ACC112 (cell line): ENCODE data around the gene KCNQ5.
"Not testable (repeated sequence)": the region's sequence is repeated elsewhere in the genome, so short reads cannot be mapped to it uniquely, and the experiment has no call there.

Experiments
- H2AFZ ChIP-seq: fragments of 200-600 bp; sonication (generic); one replicate; pipeline ENCODE4 v1.6.0; 2017; ENCODE audit warnings: antibody characterized with exemption, low read length; ENCODE audit not compliant: unreplicated experiment
- H3K27ac ChIP-seq: fragments of 200-600 bp; sonication (generic); 2 replicates; pipeline ENCODE4 v1.5.1; 2014; ENCODE audit warnings: low read depth, mild to moderate bottlenecking, antibody characterized with exemption, low read length, moderate library complexity
- H3K27me3 ChIP-seq: fragments of 200-600 bp; sonication (generic); 2 replicates; pipeline ENCODE4 v1.6.1; 2014; ENCODE audit warnings: mild to moderate bottlenecking, antibody characterized with exemption, low read length, moderate library complexity, mixed read lengths; ENCODE audit not compliant: insufficient read depth
- H3K36me3 ChIP-seq: fragments of 200-600 bp; sonication (generic); 2 replicates; pipeline ENCODE4 v1.6.1; 2016; ENCODE audit warnings: mild to moderate bottlenecking, antibody characterized with exemption, low read length, moderate library complexity, mixed read lengths; ENCODE audit not compliant: insufficient read depth
- H3K4me1 ChIP-seq: fragments of 200-600 bp; sonication (generic); one replicate; pipeline ENCODE4 v1.6.1; 2016; ENCODE audit warnings: low read length, mixed read lengths; ENCODE audit not compliant: insufficient read depth, unreplicated experiment, control insufficient read depth
- H3K4me3 ChIP-seq: fragments of 200-600 bp; sonication (generic); 2 replicates; pipeline ENCODE4 v1.5.1; 2014; ENCODE audit warnings: mild to moderate bottlenecking, low read depth, low read length
- H3K79me2 ChIP-seq: fragments of 200-600 bp; sonication (generic); one replicate; pipeline ENCODE4 v1.6.0; 2016; ENCODE audit warnings: low read length; ENCODE audit not compliant: control insufficient read depth, unreplicated experiment, insufficient read depth

KCNQ5 gene

DNA sequence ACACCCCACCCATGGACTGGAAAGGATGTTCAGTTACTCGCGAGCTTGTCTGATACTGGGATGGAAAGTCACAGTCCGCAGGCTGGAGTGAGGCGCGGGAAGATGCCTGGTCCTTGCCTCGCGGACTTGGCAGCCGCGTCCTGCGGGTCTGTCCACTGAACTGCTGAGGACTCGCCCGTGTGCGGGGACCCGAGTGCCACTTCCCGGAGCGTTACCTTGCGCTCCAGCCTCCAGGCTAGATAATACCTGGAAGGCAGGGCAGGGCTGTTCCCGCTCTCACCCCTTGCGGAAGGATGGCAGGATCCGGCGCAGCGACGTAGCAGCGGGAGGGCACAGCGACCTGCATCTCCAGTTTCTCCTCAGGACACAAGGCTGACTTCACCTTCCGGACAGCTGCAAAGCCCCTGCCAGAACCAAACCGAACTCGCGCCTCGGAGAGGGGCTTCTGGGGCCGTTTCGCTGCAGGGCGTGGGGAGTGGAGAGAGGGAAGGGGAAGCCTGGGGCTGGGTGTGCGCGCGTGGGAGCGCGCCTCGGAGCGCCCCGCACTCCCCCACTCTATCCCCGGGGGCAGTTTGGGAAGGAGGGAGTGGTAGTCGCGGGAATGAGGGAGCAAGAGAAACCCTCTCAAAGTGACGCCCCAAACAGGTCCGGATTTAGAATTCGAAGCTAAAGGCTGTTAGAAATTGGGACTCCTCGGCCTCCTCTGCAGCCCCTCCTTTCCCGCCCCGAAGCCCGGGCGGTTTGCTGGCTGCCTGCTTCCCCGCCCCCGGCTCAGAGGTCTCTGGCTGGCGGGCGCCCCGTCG, at the start of gene KCNQ5:
Gene KCNQ5 (plus strand): TSS at position 774 of the 803 bp plus-strand sequence.
- H3K4me1 ChIP-seq = no peaks in the 10 kb centered on the region
- no peaks in the 10 kb centered on the region for H3K36me3 ChIP-seq
- H3K27me3 ChIP-seq = no peaks in the 10 kb centered on the region
- peaks cover 37% of the 10 kb centered on the region for H3K79me2 ChIP-seq
- H3K4me3 ChIP-seq = peak within 1 kb of the TSS; percentile 87
- no peak within 1 kb of the TSS for H3K27ac ChIP-seq
- H2AFZ ChIP-seq = peak within 1 kb of the TSS; percentile 97

DNA sequence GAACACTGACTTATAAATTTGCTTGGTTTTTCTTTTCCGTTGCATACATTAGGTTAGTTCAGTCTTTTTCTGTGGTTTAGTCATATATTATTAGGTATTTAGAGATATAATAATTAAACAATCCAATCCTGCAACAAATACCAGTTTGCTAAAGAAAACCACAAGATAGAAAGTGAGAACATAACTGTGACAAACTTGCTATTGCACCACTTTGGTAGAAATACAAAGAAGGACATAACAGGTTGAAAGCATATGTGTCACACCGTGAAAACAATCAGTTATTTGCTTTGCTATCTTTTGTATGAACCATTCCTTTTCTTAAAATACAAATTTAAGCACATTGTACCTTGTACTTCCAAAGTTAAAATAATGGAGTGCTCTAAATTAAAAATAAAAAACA, 42.0 kb upstream of the KCNQ5 start:
- peaks cover 14% of the 10 kb centered on the region for H3K4me1 ChIP-seq
- H2AFZ ChIP-seq = peak overlapping the region; percentile 77
- no peaks in the 10 kb centered on the region for H3K79me2 ChIP-seq
- H3K27me3 ChIP-seq = no peaks in the 10 kb centered on the region
- H3K36me3 ChIP-seq = no peaks in the 10 kb centered on the region
- H3K4me3 ChIP-seq = no peak overlapping the region
- H3K27ac ChIP-seq = peak overlapping the region; percentile 33

DNA sequence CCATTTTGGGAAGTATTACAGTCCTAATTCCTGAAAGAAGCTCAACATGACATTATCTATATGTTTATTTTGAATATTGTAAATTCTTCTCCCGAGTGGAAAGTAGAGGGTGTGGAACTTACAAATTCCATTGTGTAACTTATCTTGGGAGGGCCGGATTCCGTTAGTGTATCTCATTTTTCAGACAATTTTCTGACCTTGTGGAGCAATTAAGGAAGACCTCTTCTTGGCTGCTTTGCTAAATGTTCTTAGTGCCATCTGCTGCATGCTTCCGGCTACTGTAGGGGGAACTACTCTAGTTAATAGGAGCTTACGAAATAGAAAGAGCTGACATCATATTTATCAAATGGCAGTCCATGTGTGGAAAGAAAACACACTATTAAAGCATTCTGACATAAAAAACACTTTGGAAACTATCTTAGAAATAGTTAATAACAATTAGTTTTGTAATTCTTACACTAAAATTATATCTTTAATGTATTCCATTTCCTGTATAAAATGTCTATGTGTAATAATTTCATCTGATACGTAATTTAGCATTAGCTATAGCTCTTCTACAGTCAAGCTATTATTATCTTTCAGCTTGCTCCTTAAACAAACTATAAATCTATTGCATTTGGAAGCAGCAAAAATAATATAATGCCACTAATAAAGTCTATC, 41.5 kb upstream of the KCNQ5 start:
- Histone ChIP-seq H2AFZ (peak overlapping the region; percentile 77), H3K27ac (peak overlapping the region; percentile 33)

DNA sequence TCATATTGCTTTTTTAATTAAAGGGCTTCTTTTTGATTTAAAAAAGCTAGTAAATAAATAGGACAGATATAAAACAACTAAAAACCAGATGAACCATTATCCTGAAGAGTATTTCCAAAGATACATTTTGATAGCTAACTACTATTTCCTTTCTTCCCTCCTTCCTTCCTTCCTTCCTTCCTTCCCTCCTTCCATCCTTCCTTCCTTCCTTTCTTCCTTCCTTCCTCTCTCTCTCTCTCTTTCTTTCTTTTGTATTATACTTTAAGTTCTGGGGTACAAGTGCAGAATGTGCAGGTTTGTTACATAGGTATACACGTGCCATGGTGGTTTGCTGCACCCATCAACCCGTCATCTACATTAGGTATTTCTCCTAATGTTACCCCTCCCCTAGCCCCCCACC, 40.9 kb upstream of the KCNQ5 start:
- peaks cover 14% of the 10 kb centered on the region for H3K4me1 ChIP-seq
- not testable (repeated sequence) for H3K79me2 ChIP-seq, H3K4me3 ChIP-seq, H3K27me3 ChIP-seq, H3K27ac ChIP-seq, H3K36me3 ChIP-seq, H2AFZ ChIP-seq

More for the DNA sequence above, 41.5 kb upstream of the KCNQ5 start:
- Histone ChIP-seq H3K4me1 (peaks cover 14% of the 10 kb centered on the region), H3K36me3 (no peaks in the 10 kb centered on the region), H3K4me3 (no peak overlapping the region), H3K79me2 (no peaks in the 10 kb centered on the region), H3K27me3 (no peaks in the 10 kb centered on the region)

DNA sequence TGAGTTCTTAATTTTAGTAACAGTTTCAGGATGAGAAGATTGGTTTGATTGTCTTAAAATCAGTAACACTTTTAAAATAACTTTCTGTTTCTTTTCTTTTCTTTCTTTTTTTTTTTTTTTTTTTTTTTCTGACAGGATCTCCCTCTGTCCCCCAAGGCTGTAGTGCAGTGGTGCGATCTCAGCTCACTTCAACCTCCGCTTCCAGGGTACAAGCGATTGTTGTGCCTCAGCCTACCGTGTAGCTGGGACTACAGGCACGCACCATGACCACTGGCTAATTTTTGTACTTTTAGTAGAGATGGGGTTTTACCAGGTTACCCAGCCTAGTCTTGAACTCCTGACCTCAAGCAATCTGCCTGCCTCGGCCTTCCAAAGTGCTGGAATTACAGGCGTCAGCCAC, 33.7 kb upstream of the KCNQ5 start:
- Histone ChIP-seq H2AFZ (peak overlapping the region; percentile 73), H3K27ac (no peak overlapping the region), H3K4me3 (no peak overlapping the region), H3K27me3 (no peaks in the 10 kb centered on the region), H3K36me3 (no peaks in the 10 kb centered on the region), H3K79me2 (no peaks in the 10 kb centered on the region), H3K4me1 (peaks cover 24% of the 10 kb centered on the region)

DNA sequence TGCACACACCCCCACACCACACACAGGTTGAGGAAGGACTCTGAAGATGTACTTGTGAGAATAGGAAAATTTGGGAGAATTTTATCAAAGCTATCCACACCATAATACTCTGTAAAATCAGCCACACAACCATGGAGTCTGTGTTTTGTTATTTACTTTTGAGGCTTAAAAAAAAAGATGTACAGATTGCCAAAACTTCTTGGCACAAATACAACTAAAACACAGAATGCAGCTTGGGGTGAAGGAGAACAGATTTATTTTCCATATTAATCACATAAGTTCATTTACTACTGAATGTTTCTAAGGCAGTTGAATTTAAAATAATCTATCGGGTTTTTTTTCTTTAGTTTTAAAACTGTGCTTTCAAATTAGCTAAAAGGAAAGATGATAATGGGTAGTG, 32.8 kb upstream of the KCNQ5 start:
- Histone ChIP-seq H3K27ac (no peak overlapping the region), H3K27me3 (no peaks in the 10 kb centered on the region), H3K4me3 (no peak overlapping the region), H3K4me1 (peaks cover 24% of the 10 kb centered on the region), H2AFZ (peak overlapping the region; percentile 42), H3K36me3 (no peaks in the 10 kb centered on the region), H3K79me2 (no peaks in the 10 kb centered on the region)

DNA sequence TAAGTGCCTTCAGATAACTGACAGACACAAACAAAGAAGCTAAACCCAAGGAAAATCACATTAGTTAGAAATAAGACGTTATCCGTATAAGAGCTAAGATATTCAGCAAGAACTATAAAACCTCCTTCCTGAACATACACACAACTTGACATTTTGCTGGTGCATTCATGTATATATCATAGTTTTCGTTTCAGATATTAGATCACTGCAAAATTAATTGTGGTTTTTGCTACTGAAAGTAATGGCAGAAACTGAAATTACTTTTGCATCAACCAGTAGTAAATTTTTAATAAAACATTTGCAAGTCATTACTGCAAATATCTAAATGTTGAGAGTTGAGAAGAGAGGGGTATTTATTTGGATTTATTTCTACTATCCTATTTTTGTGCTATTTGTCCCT, 26.1 kb upstream of the KCNQ5 start:
- Histone ChIP-seq H3K27me3 (no peaks in the 10 kb centered on the region), H3K36me3 (no peaks in the 10 kb centered on the region), H3K4me1 (peaks cover 5% of the 10 kb centered on the region), H3K4me3 (no peak overlapping the region), H3K79me2 (no peaks in the 10 kb centered on the region), H2AFZ (no peak overlapping the region), H3K27ac (no peak overlapping the region)

DNA sequence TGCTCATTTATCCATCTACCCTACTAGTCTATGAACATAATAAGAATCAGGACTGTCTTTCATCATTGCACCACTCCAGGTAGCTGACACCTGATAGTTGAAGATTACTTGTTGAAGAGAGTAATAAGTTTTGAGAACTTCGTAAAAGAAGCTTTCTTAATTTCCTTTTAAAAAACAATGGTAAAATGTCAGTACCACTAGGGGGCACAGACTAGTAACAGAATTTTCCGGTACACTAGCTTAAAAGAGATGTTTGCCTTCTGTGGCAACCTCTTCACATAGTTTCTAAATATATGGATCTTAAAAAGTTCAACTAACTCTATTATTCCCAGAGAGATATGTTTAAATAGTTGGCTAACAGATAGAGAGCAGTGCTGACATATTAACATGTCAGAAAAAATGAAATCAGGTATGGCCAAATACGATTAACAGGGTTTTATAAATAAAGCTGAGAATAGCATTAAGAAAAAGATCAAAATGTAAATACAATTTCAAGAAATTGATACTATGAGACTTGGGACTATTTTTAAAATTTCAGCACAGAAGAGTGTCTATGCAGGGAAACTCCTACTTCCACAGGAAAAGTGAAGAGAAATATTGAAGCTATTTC, 5.4 kb upstream of the KCNQ5 start:
- H3K79me2 ChIP-seq = no peaks in the 10 kb centered on the region
- H3K4me1 ChIP-seq = no peaks in the 10 kb centered on the region
- no peaks in the 10 kb centered on the region for H3K36me3 ChIP-seq
- no peak overlapping the region for H3K27ac ChIP-seq
- no peak overlapping the region for H3K4me3 ChIP-seq
- H2AFZ ChIP-seq = peak overlapping the region; percentile 64
- no peaks in the 10 kb centered on the region for H3K27me3 ChIP-seq

DNA sequence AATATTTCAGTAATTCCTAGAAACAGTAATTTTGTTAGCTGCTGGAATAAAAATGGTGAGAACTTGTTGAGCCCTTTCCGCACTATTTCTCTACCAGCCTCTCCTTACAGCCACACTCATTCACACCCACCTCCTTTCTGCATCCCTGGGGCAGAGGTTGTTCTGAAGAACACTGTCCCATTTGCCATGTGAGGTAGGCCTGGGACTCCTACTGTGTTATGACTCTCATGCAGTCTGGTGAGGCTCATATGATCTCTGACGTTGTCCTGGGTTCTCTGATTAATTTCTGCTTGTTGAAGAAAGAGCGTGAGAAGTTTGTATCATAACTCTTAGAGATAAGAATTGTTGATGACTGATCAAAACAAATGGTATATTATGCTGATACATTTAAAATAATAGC, 4.1 kb upstream of the KCNQ5 start:
- Histone ChIP-seq H3K27ac (no peak overlapping the region), H3K4me3 (no peak overlapping the region), H3K27me3 (no peaks in the 10 kb centered on the region), H3K36me3 (no peaks in the 10 kb centered on the region), H3K4me1 (no peaks in the 10 kb centered on the region), H3K79me2 (peaks cover 5% of the 10 kb centered on the region), H2AFZ (no peak overlapping the region)

DNA sequence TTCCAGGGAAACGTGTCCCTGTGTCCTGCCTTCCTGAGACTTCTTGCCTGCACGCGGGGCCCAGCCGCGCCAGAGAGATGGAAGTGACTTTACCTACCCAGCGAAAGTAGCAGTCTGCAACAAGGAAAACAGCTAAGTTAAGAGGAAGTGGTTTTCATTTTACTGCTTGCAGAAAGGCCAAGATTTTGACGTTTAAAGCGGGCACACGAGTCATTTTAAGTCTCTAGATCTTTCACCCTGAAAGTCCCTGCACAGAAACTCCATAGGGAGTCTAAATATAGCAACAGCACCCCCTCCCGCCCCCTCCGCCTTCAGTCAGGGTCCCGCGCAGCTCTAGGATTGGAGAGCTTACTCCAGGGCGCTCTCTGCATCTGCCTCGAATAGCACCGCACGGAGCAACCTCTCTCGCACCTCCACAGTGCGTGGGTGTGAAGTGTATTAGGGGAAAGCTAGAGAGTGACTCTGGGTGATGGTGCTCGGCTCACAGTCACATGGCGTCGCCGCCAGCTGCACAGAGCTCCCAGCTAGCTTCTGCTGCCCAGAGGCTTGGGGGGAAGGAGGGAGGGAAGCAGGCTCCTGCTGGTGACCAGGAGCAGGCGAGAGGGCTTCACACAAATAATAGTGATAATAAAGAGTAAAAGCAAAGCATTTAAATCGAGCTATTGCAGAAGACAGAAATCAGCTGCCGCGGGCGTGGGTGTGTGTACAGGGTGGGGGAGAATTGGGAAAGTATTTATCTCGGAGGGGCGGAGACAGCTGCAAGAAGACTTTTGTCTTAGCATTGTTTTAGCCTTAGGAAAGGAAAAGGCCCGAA, 1.8 kb upstream of the KCNQ5 start:
- H2AFZ ChIP-seq = no peak overlapping the region
- H3K4me1 ChIP-seq = no peaks in the 10 kb centered on the region
- H3K36me3 ChIP-seq = no peaks in the 10 kb centered on the region
- H3K27me3 ChIP-seq = no peaks in the 10 kb centered on the region
- peaks cover 23% of the 10 kb centered on the region for H3K79me2 ChIP-seq
- no peak overlapping the region for H3K27ac ChIP-seq
- peak overlapping the region; percentile 87 for H3K4me3 ChIP-seq
